IPS-NIHi11 (cell line): ENCODE results near the gene STARD9.
"Not testable (repeated sequence)": the region's sequence is repeated elsewhere in the genome, so short reads cannot be mapped to it uniquely, and the experiment has no call there.

ENCODE experiments used
- DNase-seq: peaks from one replicate; pipeline ENCODE4 v3.0.0; 2012; ENCODE audit warnings: mixed read lengths, low spot score

Gene STARD9

DNA sequence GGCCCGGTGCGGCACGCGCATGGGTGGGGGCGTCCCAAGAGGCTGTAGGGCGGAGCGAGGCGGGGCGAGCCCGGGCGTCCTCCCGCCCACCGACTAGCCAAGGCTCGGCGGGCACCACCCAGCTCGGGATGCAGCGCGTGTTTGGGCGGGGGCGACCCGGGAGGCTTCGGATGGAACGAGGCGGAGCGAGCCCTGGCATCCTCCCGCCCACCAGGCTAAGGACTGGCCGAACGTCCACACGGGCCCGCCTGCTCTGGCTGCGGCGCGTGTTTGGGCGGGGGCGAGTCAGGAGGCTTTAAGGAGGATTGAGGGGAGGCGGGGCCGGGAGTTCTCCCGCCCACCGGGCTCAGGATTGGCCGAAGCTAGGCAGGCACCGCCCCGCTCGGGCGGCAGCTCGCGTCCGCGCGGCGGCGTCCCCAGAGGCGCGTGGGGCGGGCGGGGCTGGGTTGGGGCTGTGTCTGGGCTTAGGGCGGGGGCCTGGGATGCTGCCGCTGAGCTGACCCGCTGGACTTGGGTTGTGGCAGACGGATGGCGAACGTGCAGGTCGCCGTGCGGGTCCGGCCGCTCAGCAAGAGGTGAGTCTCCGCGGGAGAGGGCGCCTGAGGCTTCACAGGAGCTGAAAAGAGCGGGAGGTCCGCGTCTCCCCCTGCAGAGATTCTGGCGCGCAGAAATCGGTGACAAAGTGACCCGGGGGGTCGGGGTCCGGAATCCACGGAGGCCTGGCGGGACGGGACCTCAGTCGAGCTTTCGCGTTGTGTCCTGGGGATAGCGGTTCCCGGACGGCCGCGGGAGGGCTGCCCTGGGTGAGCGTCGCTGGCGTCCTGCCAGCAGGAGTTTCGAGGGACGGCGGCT lies at the start of gene STARD9:
Gene STARD9 (plus strand): TSS at position 419 of the 852 bp plus-strand sequence. CDS start 110 bp downstream, at position 529.
- peak; percentile 98 for DNase-seq

DNA sequence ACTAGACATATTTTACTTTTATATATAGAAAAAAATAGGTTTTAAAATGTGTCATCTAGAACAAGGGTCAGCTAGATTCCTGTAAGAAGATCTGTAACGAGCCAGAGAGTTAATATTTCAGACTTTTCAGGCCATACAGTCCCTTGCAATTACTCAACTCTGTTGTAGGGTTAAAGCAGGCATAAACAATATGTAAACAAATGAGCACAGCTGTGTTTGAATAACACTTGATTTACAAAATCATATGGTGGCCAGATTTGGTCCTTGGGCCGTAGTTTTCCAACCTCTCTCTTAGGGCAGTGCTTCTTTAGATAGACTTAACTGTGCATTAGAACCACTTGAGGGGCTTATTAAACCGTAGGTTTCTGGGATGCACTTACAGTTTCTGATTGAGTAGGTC lies 46.4 kb upstream of the STARD9 start:
- no peak for DNase-seq

DNA sequence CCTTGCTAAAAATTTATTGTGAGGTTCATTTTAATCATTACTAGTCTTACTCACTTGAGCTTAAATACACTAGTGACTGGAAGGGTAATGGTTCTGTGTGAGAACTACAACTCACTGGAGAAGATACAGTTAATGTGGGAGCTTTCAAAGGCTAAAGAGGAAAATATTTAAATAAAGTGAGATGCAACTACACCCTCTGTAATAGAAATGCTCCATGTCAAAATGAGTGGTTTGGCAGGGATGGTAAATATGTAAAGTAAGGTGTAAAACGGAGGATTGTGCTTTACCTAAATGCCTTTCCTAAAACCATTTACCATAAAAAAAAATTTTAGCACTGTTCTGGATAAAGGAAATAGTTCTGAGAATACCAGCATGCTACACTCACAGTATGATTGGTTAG lies 42.2 kb upstream of the STARD9 start:
- no peak for DNase-seq

DNA sequence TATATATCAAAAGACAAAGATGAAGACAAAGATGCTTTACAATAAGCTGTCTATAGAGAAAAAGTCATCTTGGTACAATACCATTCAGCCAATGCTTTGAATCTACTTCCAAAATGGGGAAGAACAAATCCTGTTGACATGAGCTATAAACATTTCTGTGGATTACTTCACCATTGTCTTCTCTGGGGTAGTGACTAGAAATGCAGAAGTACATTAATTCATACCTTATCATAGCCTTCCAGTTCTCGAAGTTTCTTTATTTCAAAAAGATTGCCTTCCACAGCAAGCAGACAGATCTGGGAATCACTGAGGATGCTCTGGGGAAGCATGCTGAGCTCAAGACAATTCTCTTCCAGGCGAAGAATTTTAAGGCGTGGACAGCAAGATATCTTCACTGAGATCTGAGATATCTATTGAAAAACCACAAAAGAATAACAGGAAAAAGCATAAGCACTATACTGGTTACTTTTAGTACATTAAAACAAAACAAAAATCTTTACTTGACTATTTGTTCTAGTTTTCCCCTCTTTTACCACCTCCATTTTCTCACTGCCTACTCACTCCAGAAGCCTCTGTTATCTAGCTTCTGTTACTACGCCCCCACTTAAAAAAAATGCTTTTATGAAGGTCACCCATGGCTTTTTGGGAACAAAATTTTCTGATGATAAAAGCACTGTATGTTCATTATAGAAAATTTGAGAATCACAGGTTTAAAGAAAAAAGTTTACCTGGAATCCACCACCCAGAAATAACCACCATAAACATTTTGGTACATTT lies 30.4 kb upstream of the STARD9 start:
- DNase-seq = no peak

DNA sequence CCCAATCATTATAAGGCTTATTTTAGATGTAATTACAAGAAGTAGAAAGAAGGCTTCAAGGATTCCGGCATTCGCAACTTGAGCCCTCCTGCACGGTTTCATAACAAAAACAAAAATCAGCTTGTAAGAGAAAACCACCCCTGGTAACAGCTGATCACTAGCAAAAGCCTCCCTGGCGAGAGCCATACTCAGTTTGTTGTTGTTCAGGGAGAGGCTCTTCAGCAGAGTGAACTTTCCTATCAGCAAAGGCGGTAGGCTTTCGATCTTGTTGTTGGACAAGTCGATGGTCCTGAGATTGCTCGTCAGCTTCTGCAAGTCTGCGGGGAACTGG lies 27.5 kb upstream of the STARD9 start:
- no peak for DNase-seq

DNA sequence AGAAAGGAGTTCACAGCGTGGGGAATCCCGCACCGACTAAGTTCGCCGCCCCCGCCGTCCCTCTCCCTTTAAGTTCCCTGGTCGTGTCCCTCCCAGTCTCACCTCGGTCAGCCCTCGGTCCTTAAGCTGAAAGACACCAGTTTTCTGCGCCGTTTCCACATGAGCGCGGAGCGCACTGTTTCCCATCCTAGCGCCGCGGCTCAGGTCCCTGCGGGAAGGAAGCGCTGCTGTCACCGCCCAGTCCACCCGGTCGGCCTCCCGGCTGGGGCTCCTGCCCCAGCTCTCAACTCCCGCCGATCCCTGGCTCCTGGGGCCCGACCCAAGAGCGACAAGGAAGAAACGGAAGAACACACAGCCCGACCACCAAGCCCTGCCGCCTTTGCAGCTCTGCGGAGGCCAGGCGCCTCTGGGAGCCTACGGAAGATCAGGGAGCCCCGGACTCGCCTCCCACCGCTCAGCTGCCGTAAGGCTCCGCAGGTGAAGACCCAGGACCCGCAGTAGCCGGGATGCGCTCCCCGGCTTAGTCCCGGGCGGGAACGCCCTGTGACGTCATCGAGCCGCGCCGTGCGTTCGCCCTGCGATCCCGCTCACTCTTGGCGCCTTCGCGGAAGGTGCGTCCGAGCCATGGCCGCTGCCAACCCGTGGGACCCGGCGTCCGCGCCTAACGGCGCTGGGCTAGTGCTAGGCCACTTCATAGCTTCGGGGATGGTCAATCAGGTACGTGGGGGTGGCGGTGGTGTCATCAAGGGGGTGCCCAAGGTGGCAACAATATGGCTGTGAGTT lies 27.0 kb upstream of the STARD9 start, which contains the start of the genes HAUS2 and LRRC57:
Gene HAUS2 (plus strand): TSS at position 590 of the 783 bp plus-strand sequence. CDS start 35 bp downstream, at position 625.
Gene LRRC57 (minus strand): TSS at position 545 of the 783 bp plus-strand sequence. CDS start 359 bp downstream, at position 186.
- DNase-seq = peak; percentile 98

DNA sequence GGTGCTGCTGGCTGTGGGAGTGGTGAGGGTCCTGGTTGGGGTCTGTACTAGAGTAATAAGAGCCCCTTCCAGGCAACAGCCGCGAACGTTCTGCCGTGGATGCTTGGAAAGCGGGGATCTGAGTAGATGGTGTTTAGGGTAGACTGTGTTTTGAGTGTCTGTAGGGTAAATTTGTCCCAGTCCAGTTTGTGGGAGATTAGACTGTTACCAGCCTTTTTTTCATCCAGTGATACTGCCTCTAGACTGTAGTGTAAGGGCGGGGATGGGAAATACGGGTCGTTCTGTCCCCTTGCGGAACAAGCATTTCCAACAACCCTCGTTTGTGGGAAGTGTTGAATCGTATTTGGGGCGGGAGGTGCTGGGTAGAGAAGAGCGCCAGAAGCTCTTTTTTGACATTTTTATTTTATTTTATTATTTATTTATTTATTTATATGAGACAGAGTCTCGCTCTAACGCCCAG lies 26.3 kb upstream of the STARD9 start:
- no peak for DNase-seq

DNA sequence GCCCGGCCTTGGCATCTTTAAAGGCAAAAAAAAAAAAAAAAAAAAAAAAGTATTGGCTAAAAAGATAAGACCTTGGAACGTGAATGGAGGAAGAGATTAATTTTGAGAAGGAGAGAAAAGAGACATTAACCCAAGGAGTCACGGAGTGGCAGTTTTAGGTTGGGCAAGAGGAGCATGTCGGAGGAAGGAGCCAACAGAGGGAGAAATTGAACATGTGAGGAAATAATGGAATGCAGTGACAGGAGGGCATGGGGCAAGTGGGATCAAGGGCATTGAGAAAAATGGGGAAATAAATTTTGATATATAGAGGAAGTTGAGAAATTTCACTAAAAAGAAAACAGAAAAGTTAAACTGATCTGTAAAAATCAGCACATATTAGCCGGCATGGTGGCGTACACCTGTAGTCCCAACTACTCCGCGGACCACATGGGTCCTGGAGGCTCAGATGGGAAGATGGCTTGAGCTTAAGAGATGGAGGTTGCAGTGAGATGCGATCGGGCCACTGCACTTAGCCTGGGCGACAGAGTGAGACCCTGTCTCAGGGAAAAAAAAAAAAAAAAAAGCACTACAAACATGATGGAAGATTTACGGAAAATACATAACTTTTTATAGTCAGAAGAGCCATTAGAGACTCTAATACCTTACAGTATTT lies 25.5 kb upstream of the STARD9 start:
- no peak for DNase-seq

DNA sequence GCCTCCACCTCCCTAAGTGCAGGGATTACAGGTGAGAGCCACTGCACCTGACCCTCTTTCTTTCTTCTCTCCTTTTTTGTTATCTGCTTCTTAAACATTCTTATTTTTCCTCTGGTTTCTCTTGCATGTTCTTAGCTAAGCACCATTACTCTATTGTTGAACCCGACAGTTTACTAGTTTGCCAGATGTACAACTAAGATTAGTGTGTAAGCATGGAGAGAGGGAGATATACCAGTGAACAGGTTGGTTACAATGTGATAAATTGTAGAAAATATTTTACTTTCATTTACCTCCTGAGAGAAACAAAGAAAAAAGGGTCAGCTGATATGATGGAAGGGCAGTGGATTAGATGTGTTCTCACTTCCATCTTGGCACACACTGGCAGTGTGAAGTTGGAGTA lies 21.9 kb upstream of the STARD9 start:
- no peak for DNase-seq

DNA sequence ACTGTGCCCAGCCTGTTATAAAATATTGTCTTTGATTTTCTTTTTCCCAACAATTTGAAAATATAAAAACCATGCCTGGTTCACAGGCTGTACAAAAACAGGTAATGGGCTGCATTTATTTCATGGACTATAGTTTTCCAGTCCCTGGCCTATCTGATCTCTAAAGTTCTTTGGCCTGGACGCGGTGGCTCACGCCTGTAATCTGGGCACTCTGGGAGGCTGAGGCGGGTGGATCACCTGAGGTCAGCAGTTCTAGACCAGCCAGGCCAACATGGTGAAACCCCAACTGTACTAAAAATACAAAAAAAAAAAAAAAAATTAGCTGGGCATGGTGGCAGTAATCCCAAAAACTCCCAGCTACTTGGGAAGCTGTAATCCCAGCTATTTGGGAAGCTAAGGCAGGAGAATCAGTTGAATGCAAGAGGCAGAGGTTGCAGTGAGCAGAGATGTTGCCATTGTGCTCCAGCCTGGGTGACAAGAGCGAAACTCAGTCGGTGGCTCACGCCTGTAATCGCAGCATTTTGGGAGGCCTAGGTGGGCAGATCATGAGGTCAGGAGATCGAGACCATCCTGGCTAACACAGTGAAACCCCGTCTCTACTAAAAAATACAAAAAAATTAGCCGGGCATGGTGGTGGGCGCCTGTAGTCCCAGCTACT lies 18.7 kb upstream of the STARD9 start:
- DNase-seq = not testable (repeated sequence)

DNA sequence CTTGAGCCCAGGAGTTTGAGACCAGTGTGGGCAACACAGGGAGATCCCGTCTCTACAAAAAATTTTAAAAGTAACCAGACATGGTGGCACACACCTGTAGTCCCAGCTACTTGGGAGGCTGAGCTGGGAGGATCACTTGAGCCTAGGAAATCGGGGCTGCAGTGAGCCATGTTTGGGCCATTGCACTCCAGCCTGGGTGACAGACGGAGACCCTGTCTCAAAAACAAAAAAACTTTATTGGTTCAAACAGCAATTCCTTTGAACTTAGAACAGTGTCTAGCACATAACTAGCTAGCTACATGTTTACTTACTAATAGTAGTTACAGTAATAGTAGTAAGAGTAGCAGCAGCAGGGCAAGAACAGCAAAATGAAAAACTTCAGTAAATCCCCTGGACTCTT lies 16.7 kb upstream of the STARD9 start:
- no peak for DNase-seq

DNA sequence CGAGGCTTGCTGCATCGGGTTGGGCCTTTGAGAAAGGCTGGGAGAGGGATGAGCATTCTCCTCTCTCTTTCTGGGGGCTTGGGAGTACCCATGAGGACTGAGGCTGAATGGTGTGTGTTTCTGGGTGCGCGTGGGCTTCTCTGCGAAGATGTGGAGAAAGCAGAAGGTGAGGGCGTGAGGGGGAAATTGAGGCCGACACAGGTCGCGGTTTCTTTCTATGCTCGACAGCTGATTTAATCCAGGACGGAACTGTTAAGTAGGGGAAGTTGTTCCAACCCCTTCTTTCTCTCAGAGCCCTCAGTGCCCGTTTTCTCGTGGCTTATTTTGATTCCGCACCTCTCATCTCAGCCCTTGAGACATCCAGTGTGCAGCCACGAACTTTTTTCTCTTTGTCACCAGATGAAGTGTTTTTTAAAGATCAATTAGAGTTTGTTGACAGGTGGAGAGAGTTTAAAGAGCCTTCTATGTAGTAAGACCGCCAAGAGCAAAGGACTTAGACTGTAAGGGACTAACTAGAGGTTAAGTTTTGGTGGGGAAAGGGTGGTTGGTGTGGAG lies 711 bp downstream of the STARD9 start:
- peak; percentile 19 for DNase-seq

DNA sequence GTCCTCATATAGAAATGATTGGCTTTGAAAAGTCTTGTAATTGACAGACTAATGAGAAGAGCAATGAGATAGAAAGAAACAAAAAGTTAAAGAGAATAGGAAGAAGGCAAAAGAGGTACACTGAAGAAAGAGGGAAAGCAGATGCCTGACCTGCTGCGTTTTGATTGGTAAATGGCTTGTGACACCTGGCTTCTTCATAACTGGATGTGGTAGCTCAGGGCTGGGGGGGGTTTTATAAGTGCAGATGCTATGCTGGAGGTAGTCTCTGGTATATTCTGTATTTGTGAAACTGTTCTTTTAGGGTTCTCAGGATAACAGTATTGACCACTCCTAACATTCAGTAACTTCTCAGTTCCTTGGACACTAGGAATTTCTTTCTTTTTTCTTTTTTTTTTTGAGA lies 1.4 kb downstream of the STARD9 start:
- no peak for DNase-seq

DNA sequence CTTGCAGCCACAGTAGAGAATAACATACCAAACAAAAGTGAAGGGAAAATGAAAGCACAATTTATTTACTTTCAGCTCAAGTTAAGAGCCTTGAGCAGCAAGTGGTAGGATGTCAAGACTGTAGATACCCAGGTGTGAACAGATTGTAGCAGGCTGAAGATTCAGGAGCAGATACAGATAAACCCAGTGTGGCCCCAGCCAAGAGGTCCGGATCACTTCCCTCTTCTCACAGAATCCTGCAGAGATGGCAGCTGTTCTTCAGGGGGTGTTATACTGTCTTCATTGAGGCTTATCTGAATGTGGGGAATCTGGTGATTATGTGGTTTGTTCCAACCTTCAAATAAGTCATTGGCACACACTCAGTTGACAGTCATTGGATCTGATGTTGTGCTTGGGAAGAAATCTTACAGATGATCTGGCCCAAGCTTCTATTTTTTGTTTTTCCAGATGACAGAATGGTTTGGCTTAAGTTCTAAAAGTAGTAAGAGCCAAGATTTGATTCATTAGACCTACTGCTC lies 2.2 kb downstream of the STARD9 start:
- DNase-seq = no peak

DNA sequence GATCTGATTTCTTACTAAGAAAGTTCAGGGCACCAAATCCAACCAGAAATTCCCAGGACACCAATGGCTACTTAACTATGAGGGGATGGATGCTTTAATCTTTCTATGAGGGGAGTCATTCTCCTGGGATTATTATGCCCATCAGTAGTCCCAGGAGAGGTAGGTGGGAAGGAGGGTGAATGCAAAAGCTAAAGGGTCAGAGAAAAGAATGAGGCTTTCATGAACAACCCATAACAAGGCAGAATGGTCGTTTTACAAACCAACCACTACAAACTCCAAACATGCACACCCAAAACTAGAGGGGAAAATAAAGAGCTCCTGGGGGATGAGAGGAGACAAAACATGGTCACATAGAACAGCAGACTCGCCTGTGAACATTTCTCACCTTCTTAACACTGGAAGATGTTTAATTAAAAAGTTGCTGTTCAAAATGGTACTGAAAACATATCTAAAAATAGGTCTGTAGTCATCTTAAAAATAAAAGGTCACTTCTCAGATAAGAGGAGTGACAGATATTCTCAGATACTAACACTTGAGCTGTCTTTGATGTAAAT lies 3.7 kb downstream of the STARD9 start:
- DNase-seq = no peak

DNA sequence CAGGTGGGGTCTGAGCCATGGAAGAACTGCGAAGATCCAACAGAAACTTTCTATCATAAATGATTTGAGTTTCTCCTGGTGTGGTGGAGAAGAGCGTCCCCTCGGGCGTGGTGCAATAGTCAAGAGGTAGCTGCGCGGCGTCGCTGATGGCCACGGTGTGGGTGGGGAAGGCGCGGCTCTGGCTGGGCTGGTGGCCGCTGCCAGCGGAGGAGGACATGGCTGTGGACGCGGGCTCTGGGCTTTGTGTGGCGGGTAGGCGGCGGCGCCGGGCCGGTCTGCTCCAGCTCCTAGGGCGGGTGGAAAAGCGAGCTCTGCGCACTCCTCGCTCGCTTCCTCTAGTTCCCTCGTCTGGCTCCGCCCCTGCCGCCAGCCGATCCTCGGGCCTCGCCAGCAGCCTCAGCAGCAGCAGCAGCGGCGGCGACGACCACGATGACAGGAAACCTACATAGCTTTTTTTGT lies 5.9 kb downstream of the STARD9 start:
- peak; percentile 87 for DNase-seq

DNA sequence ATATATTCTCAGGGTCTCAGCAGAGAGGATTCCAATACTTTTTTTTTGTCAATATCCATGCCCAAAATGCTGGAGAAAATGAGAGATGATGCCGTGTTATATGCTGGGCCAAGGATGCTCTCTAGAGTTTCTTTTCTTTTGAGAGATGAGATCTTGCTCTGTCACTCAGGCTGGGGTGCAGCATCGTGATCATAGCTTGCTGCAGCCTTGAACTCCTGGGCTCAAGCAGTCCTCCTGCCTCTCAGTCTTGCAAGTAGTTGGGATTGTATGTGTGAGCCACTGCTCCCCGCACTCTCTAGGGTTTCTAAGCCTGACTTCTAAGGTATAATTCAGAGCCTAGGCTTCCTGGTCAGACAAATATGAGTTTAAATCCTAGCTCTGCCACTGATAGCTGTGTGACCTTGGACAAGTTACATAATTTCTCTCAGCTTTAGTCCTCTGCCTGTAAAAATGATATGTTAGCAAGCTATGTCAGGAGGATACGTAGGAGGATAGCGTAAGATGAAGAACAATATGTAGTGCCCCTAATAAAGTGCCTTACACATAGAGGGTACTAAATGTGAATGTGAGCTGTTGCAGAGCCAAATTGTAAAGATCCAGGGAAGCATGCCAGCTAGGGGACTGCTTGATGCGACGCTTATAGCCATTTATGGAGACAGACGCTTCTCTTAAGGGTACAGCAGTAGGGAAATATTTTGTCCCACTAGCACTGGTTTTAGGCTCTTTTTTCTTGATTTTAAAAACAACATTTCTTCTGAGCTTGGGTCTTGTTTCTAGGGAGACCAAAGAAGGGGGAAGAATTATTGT lies 7.4 kb downstream of the STARD9 start:
- no peak for DNase-seq

DNA sequence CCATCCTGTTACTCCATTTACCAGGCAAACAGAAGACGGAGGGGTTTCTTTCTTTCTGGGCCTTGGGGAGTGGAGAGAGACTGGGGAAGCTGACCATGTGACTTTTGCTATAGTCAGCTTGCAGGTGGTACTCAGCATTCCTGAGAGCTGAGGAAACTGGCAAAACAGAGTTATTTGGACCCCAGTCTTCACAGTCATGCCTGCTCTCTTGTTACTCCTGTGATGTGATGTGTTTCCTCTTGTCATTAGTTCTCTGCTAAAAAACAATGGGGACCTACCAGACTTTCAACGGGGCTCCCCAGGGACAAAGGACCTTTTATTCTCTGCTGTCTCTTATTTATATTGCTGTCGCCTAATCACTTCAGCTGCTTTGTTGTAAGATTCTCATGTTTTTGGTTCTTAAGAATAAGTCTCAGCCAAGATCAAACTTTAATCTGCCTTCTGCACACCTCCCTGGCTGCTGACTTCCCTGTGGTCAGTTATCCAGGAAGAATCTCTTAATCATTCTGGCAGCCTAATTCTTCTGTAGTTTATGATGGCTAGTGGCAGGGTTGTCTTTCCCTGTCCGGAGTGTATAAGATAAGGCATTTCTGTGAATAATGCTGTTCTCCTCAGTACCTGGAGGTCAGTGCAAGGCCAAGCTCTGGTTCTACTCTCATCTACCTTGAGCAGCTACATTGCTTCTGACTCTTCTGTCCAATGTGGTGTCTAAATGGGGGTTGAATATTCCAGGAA lies 8.8 kb downstream of the STARD9 start:
- DNase-seq = peak; percentile 37
